Activated CD4-positive, CD25-positive, alpha-beta regulatory T cell (primary cell): ENCODE results near the gene GAGE12J.
A peak's percentile ranks its signal among the peaks of the same experiment; 100 is the strongest.
"Not testable (repeated sequence)": the region's sequence is repeated elsewhere in the genome, so short reads cannot be mapped to it uniquely, and the experiment has no call there.

Source experiments
- DNase-seq, 4 experiments: peaks; one replicate each; lab custom pipeline; 2025; lab: John Stamatoyannopoulos, UW

Gene GAGE12J

GRCh38 chrX:49321737-49322136 lies at the start of gene GAGE12J:
Gene GAGE12J, plus strand, starts transcription at chrX:49322037. Its CDS starts 1,157 bp downstream, at chrX:49323194.
- not testable (repeated sequence) for DNase-seq

- peak in 2 of 4 experiments; percentile 3 to 18 for DNase-seq
Observed at GRCh38 chrX:49272421-49272820, 49.4 kb upstream of the GAGE12J start.

GRCh38 chrX:49273181-49273727 lies 48.6 kb upstream of the GAGE12J start:
- peak in 3 of 4 experiments; percentile 13 to 29 (median 17) for DNase-seq

- DNase-seq = no peak
Observed at GRCh38 chrX:49276207-49276606, 45.6 kb upstream of the GAGE12J start.

- DNase-seq = peak in 1 of 4 experiments; percentile 13
Observed at GRCh38 chrX:49276671-49277534, 44.9 kb upstream of the GAGE12J start.

GRCh38 chrX:49277535-49277830 lies 44.4 kb upstream of the GAGE12J start:
- DNase-seq = no peak

- DNase-seq = no peak
Observed at GRCh38 chrX:49278081-49278480, 43.8 kb upstream of the GAGE12J start.

GRCh38 chrX:49282647-49283011 lies 39.2 kb upstream of the GAGE12J start:
- no peak for DNase-seq

GRCh38 chrX:49284212-49284611 lies 37.6 kb upstream of the GAGE12J start:
- no peak for DNase-seq

GRCh38 chrX:49286136-49286535 lies 35.7 kb upstream of the GAGE12J start:
- no peak for DNase-seq

GRCh38 chrX:49286581-49286980 lies 35.3 kb upstream of the GAGE12J start:
- DNase-seq = no peak

- DNase-seq = no peak
Observed at GRCh38 chrX:49287665-49288064, 34.2 kb upstream of the GAGE12J start.

GRCh38 chrX:49290215-49290614 lies 31.6 kb upstream of the GAGE12J start:
- no peak for DNase-seq

GRCh38 chrX:49291615-49292337 lies 30.1 kb upstream of the GAGE12J start:
- peak; percentile 29 to 59 (median 42) for DNase-seq

- DNase-seq = no peak
Observed at GRCh38 chrX:49292400-49293362, 29.2 kb upstream of the GAGE12J start.

- DNase-seq = not testable (repeated sequence)
Observed at GRCh38 chrX:49299293-49299692, 22.5 kb upstream of the GAGE12J start.

GRCh38 chrX:49300703-49301102 lies 21.1 kb upstream of the GAGE12J start:
- no peak for DNase-seq

- DNase-seq = no peak
Observed at GRCh38 chrX:49303346-49303745, 18.5 kb upstream of the GAGE12J start, which contains the start of gene GAGE10. Gene GAGE10, plus strand, starts transcription at chrX:49303646. Its CDS starts 1,214 bp downstream, at chrX:49304860.

GRCh38 chrX:49307775-49308174 lies 14.1 kb upstream of the GAGE12J start:
- not testable (repeated sequence) for DNase-seq

GRCh38 chrX:49308604-49309269 lies 13.1 kb upstream of the GAGE12J start:
- DNase-seq = no peak

- DNase-seq = no peak
Observed at GRCh38 chrX:49309401-49309981, 12.3 kb upstream of the GAGE12J start.
